K562 (cell line): Measurements from ENCODE around the gene MUC5B. TPM values are rescaled to one million over a fixed set of nuclear protein-coding genes. Genes with fewer than 3 reads are reported as not detected.

Experiments
- ATAC-seq: fragments of 200-7000 bp; cut with Tn5 transposase; 3 replicates; pipeline ENCODE4 v1.9.1; 2020; ENCODE audit warnings: moderate library complexity
- BruUV-seq: library from RNA; stranded (reverse); fragments of 400-500 nt; replicated peaks from 2 replicates; lab custom pipeline; 2021; lab: Mats Ljungman, UMichigan
- CTCF ChIA-PET: fragments of 300-600 bp; formaldehyde crosslinking; extraction: SDS; loops from one replicate; lab custom pipeline; 2021; ENCODE audit warnings: low intra/inter-chr PET ratio; lab: Yijun Ruan, JAX
- POLR2A ChIA-PET: fragments of 300-600, 350-650 bp; sonication (Branson Sonifier 250); formaldehyde crosslinking; extraction: SDS; loops from one replicate; lab custom pipeline; 2021; ENCODE audit warnings: antibody characterized with exemption, inconsistent platforms; lab: Yijun Ruan, JAX
- DNase-seq, 4 experiments: peaks; one replicate each; pipeline versions ENCODE4 v3.0.0 to v3.0.0-alpha.2; 2011 to 2018; ENCODE audit warnings: low spot score in 3 of 4, mixed read lengths in 3 of 4; ENCODE audit errors: extremely low read depth in 1 of 4
- FAIRE-seq: peaks from 2 replicates; lab custom pipeline; 2011; peaks lifted over from hg19 to GRCh38; lab: Jason Lieb, UNC
- H2AFZ ChIP-seq: 2 replicates; pipeline ENCODE4 v1.6.0; 2011; ENCODE audit warnings: low read depth, low read length, control low read depth, inconsistent platforms
- H3K27ac ChIP-seq: fragments of 200-600 bp; 3 replicates; pipeline ENCODE4 v1.8.0; 2011; ENCODE audit warnings: low read depth, mild to moderate bottlenecking, control low read depth, inconsistent platforms, low read length, moderate library complexity, mixed read lengths; ENCODE audit errors: extremely low read depth
- H3K27me3 ChIP-seq, 2 experiments: fragments of 300-600 bp in 1 of 2; 2 replicates in 1 of 2; 3 replicates in 1 of 2; pipeline versions ENCODE4 v1.6.0 to v1.8.0; 2011; ENCODE audit warnings: inconsistent platforms in 2 of 2, low read length in 2 of 2, mild to moderate bottlenecking in 1 of 2, mixed read lengths in 1 of 2, moderate library complexity in 1 of 2; ENCODE audit not compliant: control insufficient read depth in 2 of 2, insufficient read depth in 2 of 2
- H3K36me3 ChIP-seq: fragments of 300-600 bp; 3 replicates; pipeline ENCODE4 v1.8.0; 2011; ENCODE audit warnings: mild to moderate bottlenecking, low read length, inconsistent platforms; ENCODE audit not compliant: control insufficient read depth, insufficient read depth
- H3K4me1 ChIP-seq, 2 experiments: fragments of 200-600 bp in 1 of 2; replicated peaks in 1 of 2; 2 replicates in 1 of 2; 3 replicates in 1 of 2; pipeline versions ENCODE4 v1.5.1 to v1.8.0; 2011; ENCODE audit warnings: inconsistent platforms in 2 of 2, low read length in 2 of 2, mild to moderate bottlenecking in 1 of 2, mixed read lengths in 1 of 2, moderate library complexity in 1 of 2; ENCODE audit not compliant: control insufficient read depth in 2 of 2, insufficient read depth in 2 of 2
- H3K4me2 ChIP-seq: 2 replicates; pipeline ENCODE4 v1.6.1; 2011; ENCODE audit warnings: low read length, control low read depth, inconsistent platforms, mixed read lengths; ENCODE audit not compliant: insufficient read depth
- H3K4me3 ChIP-seq: fragments of 200-600 bp; sonication (generic), shearing (Covaris generic); 2 replicates; pipeline ENCODE4 v1.5.1; 2016; ENCODE audit warnings: control low read depth, inconsistent platforms
- H3K79me2 ChIP-seq: fragments of 200-600 bp; 3 replicates; pipeline ENCODE4 v1.8.0; 2011; ENCODE audit warnings: low read length, inconsistent platforms; ENCODE audit not compliant: control insufficient read depth, insufficient read depth
- H3K9ac ChIP-seq, 2 experiments: 2 replicates each; pipeline versions ENCODE4 v1.6.0 to v1.6.1; 2011; ENCODE audit warnings: low read depth in 2 of 2, low read length in 2 of 2, control low read depth in 1 of 2, inconsistent platforms in 1 of 2, mild to moderate bottlenecking in 1 of 2, mixed read lengths in 1 of 2; ENCODE audit not compliant: insufficient read depth in 1 of 2
- H3K9me1 ChIP-seq: one replicate; pipeline ENCODE4 v1.6.0; 2011; ENCODE audit warnings: inconsistent platforms, mild to moderate bottlenecking, low read length, moderate library complexity; ENCODE audit not compliant: control insufficient read depth, insufficient read depth
- H3K9me3 ChIP-seq: replicated peaks from 2 replicates; pipeline ENCODE4 v1.5.1; 2011; ENCODE audit warnings: low read depth, low read length, inconsistent platforms; ENCODE audit not compliant: control insufficient read depth, insufficient read depth
- H4K20me1 ChIP-seq: replicated peaks from 2 replicates; pipeline ENCODE4 v1.6.1; 2011; ENCODE audit warnings: low read length, inconsistent platforms, mixed read lengths; ENCODE audit not compliant: control insufficient read depth, insufficient read depth
- CUX1 ChIP-seq: fragments of 200-800 bp; sonication (Bioruptor generic); IDR thresholded peaks from 2 replicates; pipeline ENCODE4 v1.6.1; 2016; ENCODE audit warnings: missing genetic modification characterization, missing compliant biosample characterization
- KDM1A ChIP-seq, 2 experiments: fragments of 450-650 bp; IDR thresholded peaks; 2 replicates each; pipeline ENCODE4 v1.6.1; 2016; ENCODE audit warnings: mild to moderate bottlenecking in 2 of 2
- MEF2D ChIP-seq: conservative IDR thresholded peaks from 2 replicates; pipeline ENCODE4 v1.6.1; 2016; ENCODE audit warnings: low read depth, missing genetic modification characterization, missing compliant biosample characterization
- NCOA2 ChIP-seq, 2 experiments: fragments of 450-650 bp; IDR thresholded peaks; 2 replicates each; pipeline ENCODE4 v1.6.1; 2018; ENCODE audit warnings: mild to moderate bottlenecking in 2 of 2, moderate library complexity in 1 of 2; ENCODE audit not compliant: partially characterized antibody in 2 of 2
- PCBP2 ChIP-seq: fragments of 200-400 bp; formaldehyde crosslinking; IDR thresholded peaks from 2 replicates; pipeline ENCODE4 v1.6.1; 2018; ENCODE audit warnings: low read length, low read depth, mild to moderate bottlenecking, moderate library complexity; ENCODE audit not compliant: poor library complexity, severe bottlenecking
- ZNF408 ChIP-seq: fragments of 250-450 bp; sonication (Bioruptor Pico); IDR thresholded peaks from 2 replicates; pipeline ENCODE4 v1.4.0; 2020; ENCODE audit warnings: low read depth, mild to moderate bottlenecking, moderate library complexity
- WGBS: fragments of 100-300 bp; shearing (Covaris generic); methylation state at CpG from one replicate; pipeline ENCODE4 v1.1.6; 2016; ENCODE audit warnings: low coverage, mixed read lengths; ENCODE audit not compliant: insufficient coverage; ENCODE audit errors: missing lambda C conversion rate; 5-methylcytosine and 5-hydroxymethylcytosine counted together
- in situ Hi-C: fragments of 300-500 bp; cut with MboI; formaldehyde crosslinking; loops from 4 replicates; pipeline ENCODE4 v1.15.0; 2018; ENCODE audit warnings: inconsistent platforms, mixed read lengths
- intact Hi-C: fragments of 100-400 bp; cut with micrococcal nuclease; formaldehyde crosslinking; loops from 2 replicates; pipeline ENCODE4 v1.14.2; 2022
- polyA plus RNA-seq, 8 experiments: library from polyadenylated mRNA; depleted of rRNA in 4 of 8; stranded (reverse) in 5 of 8; unstranded in 3 of 8; fragments of >200 nt; fragmentation: Nextera tagmentation in 2 of 8; fragmentation: Illumina TruSeq in 1 of 8; extraction: Ambion mirVana in 2 of 8; extraction: Trizol in 1 of 8; gene quantifications; 2 replicates each; pipeline versions ENCODE4 v1.2.1 to v1.2.3, GENCODE V29; 2011 to 2014; ENCODE audit warnings: inconsistent platforms in 1 of 8, missing spikeins in 1 of 8
- total RNA-seq, 7 experiments: library from RNA; depleted of rRNA in 6 of 7; stranded (reverse); fragments of >200 nt in 6 of 7; fragmentation: Illumina TruSeq in 2 of 7; extraction: Trizol in 2 of 7; gene quantifications; 2 replicates each; pipeline versions ENCODE4 v1.2.1 to v1.2.3, GENCODE V29; 2011 to 2021; ENCODE audit warnings: low replicate concordance in 1 of 7
- TF ChIP-seq, protein P1 (sequence below): sonication (generic); formaldehyde crosslinking; IDR thresholded peaks from 2 replicates; pipeline ENCODE4 v1.8.1; 2023; ENCODE audit warnings: mild to moderate bottlenecking, missing genetic modification reagents

Gene MUC5B
- total and polyA plus RNA-seq, 9 of the 15 experiments (the other 6 are each of a cell fraction or from before 2014, with no cell fraction given): 0.04 to 0.95 TPM; not detected in 7

DNA sequence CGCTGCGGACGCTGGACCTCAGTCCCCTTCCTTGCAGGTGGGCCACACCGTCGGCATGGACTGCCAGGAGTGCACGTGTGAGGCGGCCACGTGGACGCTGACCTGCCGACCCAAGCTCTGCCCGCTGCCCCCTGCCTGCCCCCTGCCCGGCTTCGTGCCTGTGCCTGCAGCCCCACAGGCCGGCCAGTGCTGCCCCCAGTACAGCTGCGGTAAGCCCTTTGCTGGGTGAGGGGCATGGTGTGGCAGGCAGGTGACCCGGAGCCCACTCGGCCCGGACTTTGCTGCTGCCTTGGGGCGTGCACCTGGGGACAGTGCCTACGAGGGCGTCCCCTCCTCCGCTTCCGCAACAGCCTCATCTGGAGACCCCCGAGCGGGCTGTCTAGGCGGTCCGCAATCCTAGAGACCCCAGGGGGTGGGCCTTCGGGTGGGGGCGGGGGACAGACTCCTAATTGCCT is 25.4 kb upstream of the MUC5B start:
- ChIA-PET CTCF (no interaction called here), POLR2A (no interaction called here)
- in situ Hi-C loops: no loop called here
- TF ChIP-seq MEF2D (tag) (no peak), PCBP2 (no peak), CUX1 (CRISPR knock-in tag) (no peak), ZNF408 (CRISPR knock-in tag) (no peak), NCOA2 (IDR thresholded peaks at IDR 0.05; ENCODE audit: partially characterized antibody in 2 of 2) (no peak), KDM1A (IDR thresholded peaks at IDR 0.05) (no peak)
- TF ChIP-seq, protein P1, sequence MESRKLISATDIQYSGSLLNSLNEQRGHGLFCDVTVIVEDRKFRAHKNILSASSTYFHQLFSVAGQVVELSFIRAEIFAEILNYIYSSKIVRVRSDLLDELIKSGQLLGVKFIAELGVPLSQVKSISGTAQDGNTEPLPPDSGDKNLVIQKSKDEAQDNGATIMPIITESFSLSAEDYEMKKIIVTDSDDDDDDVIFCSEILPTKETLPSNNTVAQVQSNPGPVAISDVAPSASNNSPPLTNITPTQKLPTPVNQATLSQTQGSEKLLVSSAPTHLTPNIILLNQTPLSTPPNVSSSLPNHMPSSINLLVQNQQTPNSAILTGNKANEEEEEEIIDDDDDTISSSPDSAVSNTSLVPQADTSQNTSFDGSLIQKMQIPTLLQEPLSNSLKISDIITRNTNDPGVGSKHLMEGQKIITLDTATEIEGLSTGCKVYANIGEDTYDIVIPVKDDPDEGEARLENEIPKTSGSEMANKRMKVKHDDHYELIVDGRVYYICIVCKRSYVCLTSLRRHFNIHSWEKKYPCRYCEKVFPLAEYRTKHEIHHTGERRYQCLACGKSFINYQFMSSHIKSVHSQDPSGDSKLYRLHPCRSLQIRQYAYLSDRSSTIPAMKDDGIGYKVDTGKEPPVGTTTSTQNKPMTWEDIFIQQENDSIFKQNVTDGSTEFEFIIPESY (CRISPR knock-in tag): no peak
- no peak for ATAC-seq
- peaks cover 0 to 45% of the 10 kb centered on the region in 2 experiments; a peak in 2 of 5 replicates for H3K4me1 ChIP-seq
- no peak overlapping the region for H3K9ac ChIP-seq
- peaks cover 8% of the 10 kb centered on the region; the same call in 1 of the 2 replicates for H4K20me1 ChIP-seq
- peaks cover 8 to 41% of the 10 kb centered on the region in 2 experiments; a peak in 4 of 5 replicates for H3K27me3 ChIP-seq
- no peaks in the 10 kb centered on the region for H3K9me3 ChIP-seq
- no peaks in the 10 kb centered on the region for H3K36me3 ChIP-seq
- intact Hi-C loops: no loop called here
- no peak overlapping the region for H3K4me2 ChIP-seq
- no peaks in the 10 kb centered on the region for H3K9me1 ChIP-seq
- BruUV-seq: no TSS peak
- peak in 1 of 4 experiments; percentile 1 for DNase-seq
- WGBS: 4% methylated on average over 18 of the region's 29 CpGs
- H3K4me3 ChIP-seq: no peak overlapping the region
- H3K27ac ChIP-seq: no peak overlapping the region
- FAIRE-seq: no peak
- no peak overlapping the region for H2AFZ ChIP-seq
- no peaks in the 10 kb centered on the region for H3K79me2 ChIP-seq
